Activated B cell treated with CpG ODN at 0.5 μM for 24 hours (primary cell): Measurements from ENCODE around the gene ELP4. TPM values are rescaled to one million over a fixed set of nuclear protein-coding genes. Genes with fewer than 3 reads are reported as not detected.

ENCODE experiments used
- ATAC-seq: fragments of 200-7000 bp; cut with Tn5 transposase; one replicate; pipeline ENCODE4 v1.10.0; 2021; ENCODE audit warnings: low read depth, mild to moderate bottlenecking, moderate library complexity
- CTCF ChIA-PET: fragments of 350-600 bp; sonication (Branson Sonifier 250); formaldehyde crosslinking; loops from one replicate; lab custom pipeline; 2021; ENCODE audit warnings: antibody characterized with exemption; lab: Charles Lee
- POLR2A ChIA-PET: fragments of 350-600 bp; sonication (Branson Sonifier 250); formaldehyde crosslinking; loops from one replicate; lab custom pipeline; 2021; ENCODE audit warnings: antibody characterized with exemption; lab: Charles Lee
- DNase-seq: peaks from one replicate; pipeline ENCODE4 v3.0.0; 2022
- H3K27ac Mint-ChIP-seq: one replicate; pipeline ENCODE4 v1.8.0; 2020; ENCODE audit warnings: mixed read lengths
- H3K27me3 Mint-ChIP-seq: one replicate; pipeline ENCODE4 v1.8.0; 2021; ENCODE audit warnings: mixed read lengths
- H3K36me3 Mint-ChIP-seq: one replicate; pipeline ENCODE4 v1.8.0; 2021; ENCODE audit warnings: low read depth, mixed read lengths
- H3K4me1 Mint-ChIP-seq: one replicate; pipeline ENCODE4 v1.8.0; 2021; ENCODE audit warnings: mixed read lengths
- H3K4me3 Mint-ChIP-seq: one replicate; pipeline ENCODE4 v1.8.0; 2020; ENCODE audit warnings: mild to moderate bottlenecking, mixed read lengths
- H3K9me3 Mint-ChIP-seq: one replicate; pipeline ENCODE4 v1.8.0; 2020; ENCODE audit warnings: mixed read lengths
- intact Hi-C: fragments of 100-400 bp; cut with micrococcal nuclease; formaldehyde crosslinking; loops from one replicate; pipeline ENCODE4 v1.15.1; 2024
- total RNA-seq: library from RNA; stranded (reverse); gene quantifications from 2 replicates; pipeline ENCODE4 v1.2.3, GENCODE V29; 2022
- TF ChIP-seq, protein P1 (sequence below): fragments of 200-600 bp; IDR thresholded peaks from one replicate; pipeline ENCODE4 v1.8.0; 2022; ENCODE audit warnings: antibody characterized with exemption, mild to moderate bottlenecking

Gene ELP4
- total RNA-seq, 1 donor from 2014 or later: 25.5 TPM

GRCh38 chr11:31763296-31763695 is 253.7 kb downstream of the ELP4 start:
- H3K4me3 Mint-ChIP-seq: no peak overlapping the region
- intact Hi-C loops: no loop called here
- H3K36me3 Mint-ChIP-seq: peaks cover 1% of the 10 kb centered on the region
- H3K9me3 Mint-ChIP-seq: no peaks in the 10 kb centered on the region
- TF ChIP-seq, protein P1, sequence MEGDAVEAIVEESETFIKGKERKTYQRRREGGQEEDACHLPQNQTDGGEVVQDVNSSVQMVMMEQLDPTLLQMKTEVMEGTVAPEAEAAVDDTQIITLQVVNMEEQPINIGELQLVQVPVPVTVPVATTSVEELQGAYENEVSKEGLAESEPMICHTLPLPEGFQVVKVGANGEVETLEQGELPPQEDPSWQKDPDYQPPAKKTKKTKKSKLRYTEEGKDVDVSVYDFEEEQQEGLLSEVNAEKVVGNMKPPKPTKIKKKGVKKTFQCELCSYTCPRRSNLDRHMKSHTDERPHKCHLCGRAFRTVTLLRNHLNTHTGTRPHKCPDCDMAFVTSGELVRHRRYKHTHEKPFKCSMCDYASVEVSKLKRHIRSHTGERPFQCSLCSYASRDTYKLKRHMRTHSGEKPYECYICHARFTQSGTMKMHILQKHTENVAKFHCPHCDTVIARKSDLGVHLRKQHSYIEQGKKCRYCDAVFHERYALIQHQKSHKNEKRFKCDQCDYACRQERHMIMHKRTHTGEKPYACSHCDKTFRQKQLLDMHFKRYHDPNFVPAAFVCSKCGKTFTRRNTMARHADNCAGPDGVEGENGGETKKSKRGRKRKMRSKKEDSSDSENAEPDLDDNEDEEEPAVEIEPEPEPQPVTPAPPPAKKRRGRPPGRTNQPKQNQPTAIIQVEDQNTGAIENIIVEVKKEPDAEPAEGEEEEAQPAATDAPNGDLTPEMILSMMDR: no peak
- ChIA-PET CTCF (no interaction called here), POLR2A (no interaction called here)
- H3K27me3 Mint-ChIP-seq: no peaks in the 10 kb centered on the region
- no peak for ATAC-seq
- H3K4me1 Mint-ChIP-seq: no peaks in the 10 kb centered on the region
- H3K27ac Mint-ChIP-seq: no peak overlapping the region
- DNase-seq: no peak

- H3K27me3 Mint-ChIP-seq: no peaks in the 10 kb centered on the region
- DNase-seq: no peak
- H3K4me3 Mint-ChIP-seq: no peak overlapping the region
- H3K4me1 Mint-ChIP-seq: no peaks in the 10 kb centered on the region
- H3K36me3 Mint-ChIP-seq: peaks cover 1% of the 10 kb centered on the region
- ChIA-PET CTCF (no interaction called here), POLR2A (no interaction called here)
- no peak overlapping the region for H3K27ac Mint-ChIP-seq
- intact Hi-C loops: no loop called here
- ATAC-seq: no peak
- no peaks in the 10 kb centered on the region for H3K9me3 Mint-ChIP-seq
- TF ChIP-seq, protein P1: no peak
Observed at GRCh38 chr11:31764261-31764660, 254.7 kb downstream of the ELP4 start.

GRCh38 chr11:31764766-31765165 is 255.2 kb downstream of the ELP4 start:
- TF ChIP-seq, protein P1: no peak
- H3K27me3 Mint-ChIP-seq: no peaks in the 10 kb centered on the region
- ChIA-PET POLR2A (no interaction called here), CTCF (no interaction called here)
- intact Hi-C loops: no loop called here
- DNase-seq (no peak), ATAC-seq (no peak)
- H3K36me3 Mint-ChIP-seq: peaks cover 1% of the 10 kb centered on the region
- no peak overlapping the region for H3K27ac Mint-ChIP-seq
- H3K9me3 Mint-ChIP-seq: no peaks in the 10 kb centered on the region
- H3K4me1 Mint-ChIP-seq: no peaks in the 10 kb centered on the region
- no peak overlapping the region for H3K4me3 Mint-ChIP-seq

DNA sequence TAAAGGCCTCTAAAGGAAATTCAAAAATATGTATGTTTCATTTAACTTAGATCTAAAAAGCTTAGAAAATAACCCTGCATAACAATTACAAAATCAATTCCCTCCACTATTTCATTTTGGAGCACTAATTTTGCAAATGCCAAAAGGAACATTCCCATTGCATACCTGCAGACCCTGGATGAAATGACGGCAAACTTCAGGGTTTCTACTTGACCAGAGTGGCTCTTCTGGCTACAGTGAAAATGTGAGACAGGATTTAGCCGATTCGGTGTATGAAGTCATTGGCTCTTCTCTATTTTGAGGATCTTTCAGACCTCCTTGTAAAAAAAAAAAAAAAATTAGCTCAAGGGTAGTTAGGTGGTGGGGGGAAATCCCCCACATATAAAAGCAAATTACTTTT is 257.5 kb downstream of the ELP4 start:
- ChIA-PET POLR2A (no interaction called here), CTCF (no interaction called here)
- TF ChIP-seq, protein P1: no peak
- ATAC-seq: no peak
- Mint-ChIP-seq H3K9me3 (no peaks in the 10 kb centered on the region), H3K27me3 (no peaks in the 10 kb centered on the region), H3K27ac (no peak overlapping the region), H3K4me3 (no peak overlapping the region), H3K36me3 (peaks cover 2% of the 10 kb centered on the region), H3K4me1 (no peaks in the 10 kb centered on the region)
- DNase-seq: no peak
- intact Hi-C loops: no loop called here

- H3K27ac Mint-ChIP-seq: no peak overlapping the region
- TF ChIP-seq, protein P1: no peak
- peaks cover 6% of the 10 kb centered on the region for H3K36me3 Mint-ChIP-seq
- ChIA-PET CTCF (no interaction called here), POLR2A (no interaction called here)
- no peak overlapping the region for H3K4me3 Mint-ChIP-seq
- ATAC-seq (no peak), DNase-seq (no peak)
- no peaks in the 10 kb centered on the region for H3K27me3 Mint-ChIP-seq
- intact Hi-C loops: no loop called here
- no peaks in the 10 kb centered on the region for H3K4me1 Mint-ChIP-seq
- H3K9me3 Mint-ChIP-seq: no peaks in the 10 kb centered on the region
Observed at GRCh38 chr11:31767685-31768084, 258.1 kb downstream of the ELP4 start.
